B cell (primary cell): ENCODE results near the gene ZBTB17. TPM values are rescaled to one million over a fixed set of nuclear protein-coding genes. Genes with fewer than 3 reads are reported as not detected.
A peak's percentile ranks its signal among the peaks of the same experiment; 100 is the strongest.

ENCODE experiments used
- ATAC-seq: fragments of 200-7000 bp; cut with Tn5 transposase; one replicate; pipeline ENCODE4 v1.10.0; 2021; ENCODE audit warnings: low read depth, mild to moderate bottlenecking, moderate number of reproducible peaks, moderate library complexity
- CTCF ChIA-PET: fragments of 350-600 bp; sonication (Branson Sonifier 250); formaldehyde crosslinking; loops from one replicate; lab custom pipeline; 2021; ENCODE audit warnings: antibody characterized with exemption, inconsistent platforms; lab: Charles Lee
- POLR2A ChIA-PET: fragments of 350-600 bp; sonication (Branson Sonifier 250); formaldehyde crosslinking; loops from one replicate; lab custom pipeline; 2021; ENCODE audit warnings: antibody characterized with exemption; lab: Charles Lee
- DNase-seq: peaks from one replicate; pipeline ENCODE4 v3.0.0; 2013
- H2AFZ ChIP-seq: 2 replicates; pipeline ENCODE4 v1.6.1; 2012; ENCODE audit warnings: mild to moderate bottlenecking, low read depth, low read length; ENCODE audit not compliant: insufficient read depth, poor library complexity, severe bottlenecking
- H3K27ac ChIP-seq, 2 donors: 1 replicate in 1 of 2; 2 replicates in 1 of 2; pipeline ENCODE4 v1.5.1; 2012 to 2013; ENCODE audit warnings: low read length in 2 of 2, mild to moderate bottlenecking in 2 of 2, moderate library complexity in 1 of 2
- H3K27me3 ChIP-seq, 4 experiments: fragments of 200-600 bp in 1 of 4; sonication (generic) in 1 of 4; replicated peaks in 1 of 4; 1 replicate in 2 of 4; 2 replicates in 2 of 4; pipeline versions ENCODE4 v1.6.1 to v1.7.0; 2013 to 2016; ENCODE audit warnings: low read length in 3 of 4, mild to moderate bottlenecking in 2 of 4, mixed read lengths in 1 of 4, moderate library complexity in 1 of 4; ENCODE audit not compliant: insufficient read depth in 4 of 4, control insufficient read depth in 3 of 4; ENCODE audit errors: control extremely low read depth in 1 of 4
- H3K36me3 ChIP-seq, 2 experiments: replicated peaks in 1 of 2; 1 replicate in 1 of 2; 2 replicates in 1 of 2; pipeline versions ENCODE4 v1.6.1 to v1.7.1; 2013; ENCODE audit warnings: low read length in 1 of 2; ENCODE audit not compliant: insufficient read depth in 2 of 2, control insufficient read depth in 1 of 2; ENCODE audit errors: control extremely low read depth in 1 of 2, extremely low read depth in 1 of 2
- H3K4me1 ChIP-seq, 2 donors: fragments of 200-600 bp in 1 of 2; sonication (generic) in 1 of 2; 1 replicate in 1 of 2; 2 replicates in 1 of 2; pipeline versions ENCODE4 v1.5.1 to v1.6.1; 2013 to 2017; ENCODE audit warnings: low read length in 2 of 2; ENCODE audit not compliant: control insufficient read depth in 2 of 2, insufficient read depth in 2 of 2
- H3K4me2 ChIP-seq: replicated peaks from 2 replicates; pipeline ENCODE3; 2012; ENCODE audit warnings: mild to moderate bottlenecking, low read depth, low read length; ENCODE audit not compliant: poor library complexity, severe bottlenecking
- H3K4me3 ChIP-seq, 5 experiments: fragments of 200-600 bp in 1 of 5; sonication (generic) in 1 of 5; 1 replicate in 3 of 5; 2 replicates in 2 of 5; pipeline versions ENCODE4 v1.5.1 to v1.7.0; 2011 to 2016; ENCODE audit warnings: low read length in 4 of 5, mild to moderate bottlenecking in 4 of 5, low read depth in 2 of 5, control low read depth in 1 of 5, moderate library complexity in 1 of 5; ENCODE audit not compliant: insufficient read depth in 1 of 5; ENCODE audit errors: control extremely low read depth in 1 of 5, extremely low read depth in 1 of 5
- H3K79me2 ChIP-seq: fragments of 200-600 bp; sonication (generic); one replicate; pipeline ENCODE4 v1.6.0; 2016; ENCODE audit warnings: low read length; ENCODE audit not compliant: control insufficient read depth, insufficient read depth
- H3K9ac ChIP-seq: fragments of 200-600 bp; sonication (generic); 2 replicates; pipeline ENCODE4 v1.6.1; 2017; ENCODE audit warnings: mild to moderate bottlenecking, low read length, moderate library complexity
- H3K9me3 ChIP-seq, 3 donors: one replicate each; pipeline versions ENCODE4 v1.6.1 to v1.7.1; 2013; ENCODE audit warnings: low read length in 2 of 3; ENCODE audit not compliant: control insufficient read depth in 2 of 3, insufficient read depth in 1 of 3; ENCODE audit errors: control extremely low read depth in 1 of 3
- H4K20me1 ChIP-seq: 2 replicates; pipeline ENCODE4 v1.6.0; 2012; ENCODE audit warnings: mild to moderate bottlenecking, low read length; ENCODE audit not compliant: insufficient read depth, control insufficient read depth, poor library complexity, severe bottlenecking
- H3K27ac Mint-ChIP-seq: one replicate; pipeline ENCODE4 v1.8.0; 2021; ENCODE audit warnings: mixed read lengths
- H3K27me3 Mint-ChIP-seq: one replicate; pipeline ENCODE4 v1.8.0; 2021; ENCODE audit warnings: mixed read lengths
- H3K4me1 Mint-ChIP-seq: one replicate; pipeline ENCODE4 v1.8.0; 2021; ENCODE audit warnings: mixed read lengths
- H3K4me3 Mint-ChIP-seq: one replicate; pipeline ENCODE4 v1.8.0; 2021; ENCODE audit warnings: mixed read lengths
- H3K9me3 Mint-ChIP-seq: one replicate; pipeline ENCODE4 v1.8.0; 2022; ENCODE audit warnings: mixed read lengths; ENCODE audit not compliant: insufficient read depth
- EZH2 ChIP-seq: IDR thresholded peaks from 2 replicates; pipeline ENCODE4 v1.6.1; 2012; ENCODE audit warnings: borderline replicate concordance, low read depth, mild to moderate bottlenecking, moderate library complexity, low read length; ENCODE audit not compliant: insufficient read depth, poor library complexity, severe bottlenecking
- WGBS: methylation state at CpG from one replicate; pipeline ENCODE4 v1.1.5; 2013; ENCODE audit warnings: missing lambda C conversion rate; ENCODE audit not compliant: insufficient coverage; 5-methylcytosine and 5-hydroxymethylcytosine counted together
- intact Hi-C: fragments of 100-400 bp; cut with micrococcal nuclease; formaldehyde crosslinking; loops from one replicate; pipeline ENCODE4 v1.10.0; 2022
- polyA plus RNA-seq: library from polyadenylated mRNA; depleted of rRNA; stranded (reverse); fragments of >200 nt; gene quantifications from 2 replicates; pipeline ENCODE4 v1.2.3, GENCODE V29; 2012
- total RNA-seq, 2 donors: library from RNA; stranded (reverse); fragments of 120-200 nt in 1 of 2; gene quantifications; 1 replicate in 1 of 2; 2 replicates in 1 of 2; pipeline versions ENCODE4 v1.2.3 to v1.2.4, GENCODE V29; 2013 to 2022
- TF ChIP-seq, protein P1 (sequence below): fragments of 200-600 bp; IDR thresholded peaks from one replicate; pipeline ENCODE4 v1.8.0; 2022; ENCODE audit warnings: antibody characterized with exemption, mild to moderate bottlenecking

ZBTB17 gene
- total and polyA plus RNA-seq, 2 donors (not counting 1 experiment from before 2014, with no cell fraction given), result 94.1 to 157 TPM

DNA sequence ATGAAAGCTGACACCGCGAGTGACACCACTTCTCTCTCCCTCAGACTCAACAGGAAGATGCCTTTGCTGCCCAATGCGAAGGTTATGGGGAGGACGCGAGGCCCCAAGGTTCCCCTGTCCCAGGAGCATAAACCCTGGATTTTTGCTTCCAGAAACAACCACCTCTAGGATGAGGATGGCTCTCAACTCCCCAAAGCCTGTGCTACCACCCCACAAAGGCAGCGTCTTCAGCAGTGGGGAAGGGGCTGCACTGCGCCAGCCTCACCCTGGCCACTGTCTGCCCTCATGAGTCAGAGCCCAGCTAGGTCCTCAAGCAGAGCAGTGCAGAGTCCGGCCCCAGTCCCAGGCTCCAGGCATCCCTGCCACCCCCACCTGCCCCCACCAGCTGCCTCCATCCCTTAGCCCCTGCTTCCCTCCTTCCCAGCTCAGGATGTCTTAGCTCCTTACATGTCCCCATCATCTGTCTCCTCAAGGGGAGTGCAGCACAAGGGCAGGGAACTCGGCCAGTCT is 21.2 kb upstream of the ZBTB17 start:
- Mint-ChIP-seq H3K9me3 (no peaks in the 10 kb centered on the region), H3K27me3 (no peaks in the 10 kb centered on the region), H3K27ac (no peak overlapping the region), H3K4me1 (no peaks in the 10 kb centered on the region), H3K4me3 (no peak overlapping the region)
- Histone ChIP-seq H3K27me3 (no peaks in the 10 kb centered on the region), H3K9ac (no peak overlapping the region), H3K4me2 (no peak overlapping the region), H2AFZ (no peak overlapping the region), H3K4me1 (no peaks in the 10 kb centered on the region), H3K79me2 (no peaks in the 10 kb centered on the region), H3K4me3 (no peak overlapping the region), H3K27ac (no peak overlapping the region), H4K20me1 (no peaks in the 10 kb centered on the region), H3K9me3 (no peaks in the 10 kb centered on the region), H3K36me3 (no peaks in the 10 kb centered on the region)
- DNase-seq (no peak), ATAC-seq (no peak)
- CTCF ChIA-PET, result interaction anchor here (0.9 kb wide), 2 partner anchors 12 to 182 kb away, joined by 3 to 6 read pairs; no protein-coding TSS in a partner anchor
- POLR2A ChIA-PET, result interaction anchor here (0.7 to 0.9 kb wide), 2 partner anchors 161 to 307 kb away, joined by 3 to 6 read pairs; no protein-coding TSS in a partner anchor
- 94% methylated on average over 7 of the region's 9 CpGs for WGBS
- TF ChIP-seq, protein P1, sequence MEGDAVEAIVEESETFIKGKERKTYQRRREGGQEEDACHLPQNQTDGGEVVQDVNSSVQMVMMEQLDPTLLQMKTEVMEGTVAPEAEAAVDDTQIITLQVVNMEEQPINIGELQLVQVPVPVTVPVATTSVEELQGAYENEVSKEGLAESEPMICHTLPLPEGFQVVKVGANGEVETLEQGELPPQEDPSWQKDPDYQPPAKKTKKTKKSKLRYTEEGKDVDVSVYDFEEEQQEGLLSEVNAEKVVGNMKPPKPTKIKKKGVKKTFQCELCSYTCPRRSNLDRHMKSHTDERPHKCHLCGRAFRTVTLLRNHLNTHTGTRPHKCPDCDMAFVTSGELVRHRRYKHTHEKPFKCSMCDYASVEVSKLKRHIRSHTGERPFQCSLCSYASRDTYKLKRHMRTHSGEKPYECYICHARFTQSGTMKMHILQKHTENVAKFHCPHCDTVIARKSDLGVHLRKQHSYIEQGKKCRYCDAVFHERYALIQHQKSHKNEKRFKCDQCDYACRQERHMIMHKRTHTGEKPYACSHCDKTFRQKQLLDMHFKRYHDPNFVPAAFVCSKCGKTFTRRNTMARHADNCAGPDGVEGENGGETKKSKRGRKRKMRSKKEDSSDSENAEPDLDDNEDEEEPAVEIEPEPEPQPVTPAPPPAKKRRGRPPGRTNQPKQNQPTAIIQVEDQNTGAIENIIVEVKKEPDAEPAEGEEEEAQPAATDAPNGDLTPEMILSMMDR, result no peak
- TF ChIP-seq EZH2, result no peak
- intact Hi-C loops, result no loop called here

DNA sequence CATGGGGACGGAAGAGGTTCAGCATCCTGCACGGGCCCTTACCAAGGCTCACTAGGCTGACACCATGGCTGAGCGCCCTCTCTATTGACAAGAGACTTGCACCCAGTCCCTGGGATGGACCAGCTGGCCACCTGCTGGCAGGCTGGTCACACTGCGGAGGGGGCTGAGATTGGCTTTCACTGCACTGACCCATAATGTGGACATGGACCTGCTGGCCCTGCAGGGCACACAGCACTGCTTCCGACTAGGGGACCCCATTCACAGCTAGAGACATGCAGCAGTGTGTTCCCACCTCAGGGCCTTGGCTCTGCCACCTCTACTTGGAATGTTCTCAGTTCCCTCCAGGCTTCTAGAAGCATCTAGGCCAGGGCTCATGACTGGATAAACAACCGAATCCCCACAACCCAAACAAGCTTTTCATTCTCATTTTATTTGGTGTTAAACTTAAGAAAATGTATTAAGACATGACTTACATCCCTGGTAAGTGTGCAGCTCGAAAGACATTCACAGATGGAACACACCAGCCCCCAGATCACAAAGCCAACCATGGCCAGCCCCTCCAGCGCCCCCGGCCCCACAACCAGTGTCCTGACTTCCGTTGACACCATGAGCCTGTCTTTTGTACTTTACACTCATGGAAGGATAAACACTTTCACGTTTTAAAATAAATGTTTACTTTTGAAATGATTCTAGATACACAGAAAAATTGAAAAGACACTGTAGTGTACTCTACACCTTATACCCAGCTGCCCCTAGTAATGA is 18.9 kb upstream of the ZBTB17 start:
- Mint-ChIP-seq H3K9me3 (no peaks in the 10 kb centered on the region), H3K27me3 (no peaks in the 10 kb centered on the region), H3K4me1 (no peaks in the 10 kb centered on the region), H3K4me3 (no peak overlapping the region), H3K27ac (no peak overlapping the region)
- Histone ChIP-seq H2AFZ (no peak overlapping the region), H3K36me3 (no peaks in the 10 kb centered on the region), H3K27me3 (peaks cover 0 to 7% (median under 1%) of the 10 kb centered on the region in 4 experiments), H4K20me1 (no peaks in the 10 kb centered on the region), H3K4me3 (no peak overlapping the region), H3K4me1 (no peaks in the 10 kb centered on the region), H3K27ac (no peak overlapping the region), H3K79me2 (no peaks in the 10 kb centered on the region), H3K9ac (no peak overlapping the region), H3K4me2 (no peak overlapping the region), H3K9me3 (no peaks in the 10 kb centered on the region)
- ATAC-seq, result peak; percentile 69
- TF ChIP-seq, protein P1, result peak; percentile 62
- TF ChIP-seq EZH2, result no peak
- DNase-seq, result peak; percentile 53
- intact Hi-C loops, result loop anchor here (1.0 to 5.0 kb wide), 2 partner anchors 179 to 192 kb away; no protein-coding TSS in a partner anchor
- ChIA-PET CTCF (interaction anchor here (0.7 to 2.2 kb wide), 9 partner anchors 18 to 191 kb away, joined by 3 to 17 read pairs (median 3); no protein-coding TSS in a partner anchor), POLR2A (interaction anchor here (0.5 kb wide), 1 partner anchor 161 kb away, joined by 7 read pairs; no protein-coding TSS in a partner anchor)
- WGBS, result 79% methylated on average over 8 of the region's 11 CpGs
